Activated B cell treated with CpG ODN at 0.5 μM for 24 hours (primary cell): Measurements from ENCODE around the gene CENPC. TPM values are rescaled to one million over a fixed set of nuclear protein-coding genes. Genes with fewer than 3 reads are reported as not detected.

ENCODE experiments used
- ATAC-seq: fragments of 200-7000 bp; cut with Tn5 transposase; one replicate; pipeline ENCODE4 v1.10.0; 2021; ENCODE audit warnings: low read depth, mild to moderate bottlenecking, moderate library complexity
- CTCF ChIA-PET: fragments of 350-600 bp; sonication (Branson Sonifier 250); formaldehyde crosslinking; loops from one replicate; lab custom pipeline; 2021; ENCODE audit warnings: antibody characterized with exemption; lab: Charles Lee
- POLR2A ChIA-PET: fragments of 350-600 bp; sonication (Branson Sonifier 250); formaldehyde crosslinking; loops from one replicate; lab custom pipeline; 2021; ENCODE audit warnings: antibody characterized with exemption; lab: Charles Lee
- DNase-seq: peaks from one replicate; pipeline ENCODE4 v3.0.0; 2022
- H3K27ac Mint-ChIP-seq: one replicate; pipeline ENCODE4 v1.8.0; 2020; ENCODE audit warnings: mixed read lengths
- H3K27me3 Mint-ChIP-seq: one replicate; pipeline ENCODE4 v1.8.0; 2021; ENCODE audit warnings: mixed read lengths
- H3K36me3 Mint-ChIP-seq: one replicate; pipeline ENCODE4 v1.8.0; 2021; ENCODE audit warnings: low read depth, mixed read lengths
- H3K4me1 Mint-ChIP-seq: one replicate; pipeline ENCODE4 v1.8.0; 2021; ENCODE audit warnings: mixed read lengths
- H3K4me3 Mint-ChIP-seq: one replicate; pipeline ENCODE4 v1.8.0; 2020; ENCODE audit warnings: mild to moderate bottlenecking, mixed read lengths
- H3K9me3 Mint-ChIP-seq: one replicate; pipeline ENCODE4 v1.8.0; 2020; ENCODE audit warnings: mixed read lengths
- CTCF ChIP-seq: fragments of 200-600 bp; IDR thresholded peaks from one replicate; pipeline ENCODE4 v1.8.0; 2022; ENCODE audit warnings: antibody characterized with exemption, mild to moderate bottlenecking
- intact Hi-C: fragments of 100-400 bp; cut with micrococcal nuclease; formaldehyde crosslinking; loops from one replicate; pipeline ENCODE4 v1.15.1; 2024
- total RNA-seq: library from RNA; stranded (reverse); gene quantifications from 2 replicates; pipeline ENCODE4 v1.2.3, GENCODE V29; 2022

The CENPC gene
- total RNA-seq, 1 donor from 2014 or later: 46.0 TPM

DNA sequence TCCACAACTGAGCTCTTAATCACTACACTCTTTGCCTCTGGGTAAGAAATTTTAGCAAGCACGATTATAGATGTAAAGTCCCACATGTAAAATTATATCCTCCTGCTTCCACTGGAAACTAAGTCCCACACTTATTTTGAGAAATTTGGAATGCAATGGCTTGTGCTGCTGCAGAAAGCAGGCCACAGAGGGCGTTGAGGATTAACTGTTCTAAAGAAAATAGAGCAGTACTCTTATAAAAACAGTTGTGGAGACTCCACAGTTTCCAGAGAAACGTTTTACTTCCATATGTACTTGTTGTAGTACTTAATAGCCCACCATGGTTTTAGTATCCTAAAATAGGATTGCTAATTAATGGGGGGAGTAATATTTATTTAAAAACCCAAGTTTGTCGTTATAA is 1.7 kb upstream of the CENPC start:
- no peaks in the 10 kb centered on the region for H3K27me3 Mint-ChIP-seq
- ChIA-PET POLR2A (interaction anchor here (0.6 to 1.3 kb wide), 3 partner anchors 9 to 127 kb away, joined by 3 to 4 read pairs (median 3); no protein-coding TSS in a partner anchor), CTCF (interaction anchor here (1.5 to 1.6 kb wide), 2 partner anchors 200 to 364 kb away, joined by 3 to 4 read pairs; no protein-coding TSS in a partner anchor)
- H3K4me1 Mint-ChIP-seq: peaks cover 59% of the 10 kb centered on the region
- intact Hi-C loops: no loop called here
- DNase-seq: no peak
- H3K4me3 Mint-ChIP-seq: no peak overlapping the region
- H3K27ac Mint-ChIP-seq: no peak overlapping the region
- no peak for ATAC-seq
- no peaks in the 10 kb centered on the region for H3K9me3 Mint-ChIP-seq
- H3K36me3 Mint-ChIP-seq: peaks cover 27% of the 10 kb centered on the region
- TF ChIP-seq CTCF: no peak

- H3K9me3 Mint-ChIP-seq: no peaks in the 10 kb centered on the region
- H3K27me3 Mint-ChIP-seq: no peaks in the 10 kb centered on the region
- H3K36me3 Mint-ChIP-seq: peaks cover 36% of the 10 kb centered on the region
- no peak for TF ChIP-seq CTCF
- ChIA-PET CTCF (interaction anchor here (0.6 to 1.6 kb wide), 3 partner anchors 110 to 365 kb away, joined by 4 to 6 read pairs (median 4); partner anchors contain the start of gene UBA6), POLR2A (interaction anchor here (0.6 to 3.9 kb wide), 6 partner anchors 10 to 155 kb away, joined by 3 to 35 read pairs (median 4); partner anchors contain the start of gene UBA6)
- H3K27ac Mint-ChIP-seq: peak overlapping the region; percentile 98
- peaks cover 55% of the 10 kb centered on the region for H3K4me1 Mint-ChIP-seq
- peak overlapping the region; percentile 96 for H3K4me3 Mint-ChIP-seq
- DNase-seq (no peak), ATAC-seq (no peak)
- intact Hi-C loops: no loop called here
Observed at GRCh38 chr4:67546004-67546356, 677 bp upstream of the CENPC start.

DNA sequence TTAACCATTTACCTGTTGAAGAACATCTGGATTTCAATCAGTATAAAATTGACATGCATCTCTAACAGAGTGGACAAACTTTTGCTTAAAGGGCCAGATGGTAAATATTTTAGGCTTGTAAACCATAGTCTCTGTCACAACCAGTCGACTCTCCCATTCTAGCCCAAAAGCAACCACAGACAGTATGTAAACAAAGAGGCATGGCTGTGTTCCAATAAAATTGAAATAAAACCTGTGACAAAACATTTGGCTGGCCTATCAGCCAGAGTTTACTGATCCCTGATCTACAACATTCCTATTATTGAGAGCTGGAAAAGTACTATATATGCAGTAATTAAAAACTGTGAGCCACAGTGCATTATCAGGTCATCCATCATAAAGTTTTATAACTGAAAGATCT is 3.2 kb downstream of the CENPC start:
- CTCF ChIA-PET: no interaction called here
- H3K4me1 Mint-ChIP-seq: peaks cover 38% of the 10 kb centered on the region
- H3K36me3 Mint-ChIP-seq: peaks cover 70% of the 10 kb centered on the region

GRCh38 chr4:67539830-67540229 is 5.5 kb downstream of the CENPC start:
- Mint-ChIP-seq H3K27ac (no peak overlapping the region), H3K9me3 (no peaks in the 10 kb centered on the region), H3K4me3 (no peak overlapping the region), H3K36me3 (peaks cover 80% of the 10 kb centered on the region), H3K27me3 (no peaks in the 10 kb centered on the region), H3K4me1 (peaks cover 33% of the 10 kb centered on the region)
- CTCF ChIA-PET: no interaction called here
- DNase-seq: no peak
- no peak for TF ChIP-seq CTCF
- POLR2A ChIA-PET: no interaction called here
- intact Hi-C loops: no loop called here
- ATAC-seq: no peak

More for the DNA sequence above, 3.2 kb downstream of the CENPC start:
- no peak overlapping the region for H3K4me3 Mint-ChIP-seq
- POLR2A ChIA-PET: no interaction called here
- no peaks in the 10 kb centered on the region for H3K9me3 Mint-ChIP-seq
- intact Hi-C loops: loop anchor here (2.0 kb wide), 1 partner anchor 15 kb away; no protein-coding TSS in a partner anchor
- H3K27ac Mint-ChIP-seq: peak overlapping the region; percentile 24
- ATAC-seq (no peak), DNase-seq (no peak)
- no peaks in the 10 kb centered on the region for H3K27me3 Mint-ChIP-seq
- no peak for TF ChIP-seq CTCF

- ChIA-PET CTCF (no interaction called here), POLR2A (interaction anchor here (0.8 kb wide), 1 partner anchor 10 kb away, joined by 3 read pairs; the partner anchor contains the start of gene CENPC)
- TF ChIP-seq CTCF: no peak
- no peak overlapping the region for H3K27ac Mint-ChIP-seq
- H3K4me1 Mint-ChIP-seq: peaks cover 3% of the 10 kb centered on the region
- no peak overlapping the region for H3K4me3 Mint-ChIP-seq
- peaks cover 1% of the 10 kb centered on the region for H3K9me3 Mint-ChIP-seq
- peaks cover 87% of the 10 kb centered on the region for H3K36me3 Mint-ChIP-seq
- intact Hi-C loops: no loop called here
- no peak for DNase-seq
- H3K27me3 Mint-ChIP-seq: no peaks in the 10 kb centered on the region
- ATAC-seq: no peak
Observed at GRCh38 chr4:67535280-67535840, 9.9 kb downstream of the CENPC start.
